DND-41 (cell line): ENCODE results near the gene NSG1.

ENCODE experiments used
- CTCF ChIP-seq: IDR thresholded peaks from 2 replicates; pipeline ENCODE4 v1.5.1; 2012; ENCODE audit warnings: borderline replicate concordance, low read length, moderate library complexity, mild to moderate bottlenecking; ENCODE audit not compliant: poor library complexity, severe bottlenecking; ENCODE audit errors: extremely low read depth
- EZH2 ChIP-seq: IDR thresholded peaks from 3 replicates; pipeline ENCODE4 v1.6.1; 2012; ENCODE audit warnings: borderline replicate concordance, low read depth, mild to moderate bottlenecking, moderate library complexity, low read length, inconsistent platforms; ENCODE audit not compliant: severe bottlenecking

GRCh38 chr4:4388836-4389575, 2.1 kb downstream of the NSG1 start:
- no peak for TF ChIP-seq CTCF
- no peak for TF ChIP-seq EZH2
